ENCODE data around the gene PALM3.

DNA sequence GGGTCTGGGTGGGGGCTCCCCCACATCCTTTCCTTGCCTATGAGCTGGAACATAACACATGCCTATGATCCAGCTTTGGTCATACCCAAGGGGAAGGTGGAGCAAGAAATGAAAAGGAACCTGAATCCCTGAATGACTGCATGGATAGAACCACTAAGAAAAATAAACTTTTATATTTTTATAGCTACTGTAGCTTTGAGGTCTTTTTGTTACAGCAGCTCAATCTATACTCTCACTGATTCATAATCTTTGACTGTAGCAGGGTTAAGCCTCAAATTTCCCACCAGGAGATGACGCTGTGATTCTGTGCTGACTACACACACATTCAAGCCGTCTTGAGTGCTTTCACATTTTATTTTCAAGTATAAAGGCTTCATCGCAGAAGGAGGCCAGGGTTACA, 8.8 kb downstream of the PALM3 start:
- TF ChIP-seq, protein P1, sequence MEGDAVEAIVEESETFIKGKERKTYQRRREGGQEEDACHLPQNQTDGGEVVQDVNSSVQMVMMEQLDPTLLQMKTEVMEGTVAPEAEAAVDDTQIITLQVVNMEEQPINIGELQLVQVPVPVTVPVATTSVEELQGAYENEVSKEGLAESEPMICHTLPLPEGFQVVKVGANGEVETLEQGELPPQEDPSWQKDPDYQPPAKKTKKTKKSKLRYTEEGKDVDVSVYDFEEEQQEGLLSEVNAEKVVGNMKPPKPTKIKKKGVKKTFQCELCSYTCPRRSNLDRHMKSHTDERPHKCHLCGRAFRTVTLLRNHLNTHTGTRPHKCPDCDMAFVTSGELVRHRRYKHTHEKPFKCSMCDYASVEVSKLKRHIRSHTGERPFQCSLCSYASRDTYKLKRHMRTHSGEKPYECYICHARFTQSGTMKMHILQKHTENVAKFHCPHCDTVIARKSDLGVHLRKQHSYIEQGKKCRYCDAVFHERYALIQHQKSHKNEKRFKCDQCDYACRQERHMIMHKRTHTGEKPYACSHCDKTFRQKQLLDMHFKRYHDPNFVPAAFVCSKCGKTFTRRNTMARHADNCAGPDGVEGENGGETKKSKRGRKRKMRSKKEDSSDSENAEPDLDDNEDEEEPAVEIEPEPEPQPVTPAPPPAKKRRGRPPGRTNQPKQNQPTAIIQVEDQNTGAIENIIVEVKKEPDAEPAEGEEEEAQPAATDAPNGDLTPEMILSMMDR (IDR thresholded peaks at IDR 0.05): no peak
- TF ChIP-seq POLR2A (IDR thresholded peaks at IDR 0.05): no peak

Data from testis (tissue), 2 donors.